ENCODE data around the gene PDCD11.

The PDCD11 gene

DNA sequence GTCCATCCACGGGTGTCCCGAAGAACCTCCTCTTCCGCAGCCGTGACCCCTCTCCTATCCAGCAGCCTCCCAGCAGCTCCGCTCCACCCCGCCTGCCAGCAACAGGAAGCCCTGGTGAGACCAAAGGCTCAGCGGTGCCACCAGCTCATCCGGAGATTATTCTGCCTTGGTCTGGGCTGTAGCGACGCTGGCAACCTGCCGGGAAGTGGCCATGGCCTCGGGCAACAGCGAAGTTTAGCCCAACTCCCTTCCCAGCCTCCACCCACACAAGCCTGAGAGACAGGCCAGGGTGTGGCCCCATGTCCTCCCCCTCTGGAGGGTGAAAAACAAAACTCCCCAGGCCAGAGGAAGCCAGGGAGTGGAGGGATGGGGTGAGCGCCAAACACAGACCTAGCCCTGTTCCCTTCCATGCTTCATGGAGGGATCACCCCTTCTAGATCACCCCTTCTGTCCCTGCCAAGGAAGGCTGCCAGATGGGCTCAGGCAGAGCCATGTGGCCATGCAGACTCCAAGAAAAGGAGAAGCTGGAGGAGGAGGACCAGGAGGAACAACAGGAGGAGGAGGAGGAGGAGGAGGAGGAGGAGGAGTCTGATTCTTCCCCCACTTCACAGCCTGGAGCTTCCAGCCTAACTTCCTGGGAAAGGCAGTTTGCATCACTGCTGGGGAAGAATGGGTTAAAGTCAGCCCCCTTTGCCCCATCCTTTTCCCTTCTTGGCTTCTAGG is 54.8 kb downstream of the PDCD11 start:
- Histone ChIP-seq H3K4me1 (peaks cover 7% of the 10 kb centered on the region), H3K79me2 (no peaks in the 10 kb centered on the region), H3K4me2 (ENCODE audit: low read length) (no peak overlapping the region), H3K27ac (peak overlapping the region; percentile 41), H2AFZ (no peak overlapping the region), H3K9me3 (ENCODE audit: control insufficient read depth, low read length) (no peaks in the 10 kb centered on the region), H3K4me3 (ENCODE audit: low read depth, low read length) (peak overlapping the region; percentile 43), H3K27me3 (ENCODE audit: control insufficient read depth, insufficient read depth, low read length) (no peaks in the 10 kb centered on the region), H3K36me3 (ENCODE audit: control insufficient read depth, insufficient read depth, low read length) (no peaks in the 10 kb centered on the region), H3K9ac (no peak overlapping the region)
- TF ChIP-seq, protein P1, sequence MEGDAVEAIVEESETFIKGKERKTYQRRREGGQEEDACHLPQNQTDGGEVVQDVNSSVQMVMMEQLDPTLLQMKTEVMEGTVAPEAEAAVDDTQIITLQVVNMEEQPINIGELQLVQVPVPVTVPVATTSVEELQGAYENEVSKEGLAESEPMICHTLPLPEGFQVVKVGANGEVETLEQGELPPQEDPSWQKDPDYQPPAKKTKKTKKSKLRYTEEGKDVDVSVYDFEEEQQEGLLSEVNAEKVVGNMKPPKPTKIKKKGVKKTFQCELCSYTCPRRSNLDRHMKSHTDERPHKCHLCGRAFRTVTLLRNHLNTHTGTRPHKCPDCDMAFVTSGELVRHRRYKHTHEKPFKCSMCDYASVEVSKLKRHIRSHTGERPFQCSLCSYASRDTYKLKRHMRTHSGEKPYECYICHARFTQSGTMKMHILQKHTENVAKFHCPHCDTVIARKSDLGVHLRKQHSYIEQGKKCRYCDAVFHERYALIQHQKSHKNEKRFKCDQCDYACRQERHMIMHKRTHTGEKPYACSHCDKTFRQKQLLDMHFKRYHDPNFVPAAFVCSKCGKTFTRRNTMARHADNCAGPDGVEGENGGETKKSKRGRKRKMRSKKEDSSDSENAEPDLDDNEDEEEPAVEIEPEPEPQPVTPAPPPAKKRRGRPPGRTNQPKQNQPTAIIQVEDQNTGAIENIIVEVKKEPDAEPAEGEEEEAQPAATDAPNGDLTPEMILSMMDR (IDR thresholded peaks at IDR 0.05) = no peak

DNA sequence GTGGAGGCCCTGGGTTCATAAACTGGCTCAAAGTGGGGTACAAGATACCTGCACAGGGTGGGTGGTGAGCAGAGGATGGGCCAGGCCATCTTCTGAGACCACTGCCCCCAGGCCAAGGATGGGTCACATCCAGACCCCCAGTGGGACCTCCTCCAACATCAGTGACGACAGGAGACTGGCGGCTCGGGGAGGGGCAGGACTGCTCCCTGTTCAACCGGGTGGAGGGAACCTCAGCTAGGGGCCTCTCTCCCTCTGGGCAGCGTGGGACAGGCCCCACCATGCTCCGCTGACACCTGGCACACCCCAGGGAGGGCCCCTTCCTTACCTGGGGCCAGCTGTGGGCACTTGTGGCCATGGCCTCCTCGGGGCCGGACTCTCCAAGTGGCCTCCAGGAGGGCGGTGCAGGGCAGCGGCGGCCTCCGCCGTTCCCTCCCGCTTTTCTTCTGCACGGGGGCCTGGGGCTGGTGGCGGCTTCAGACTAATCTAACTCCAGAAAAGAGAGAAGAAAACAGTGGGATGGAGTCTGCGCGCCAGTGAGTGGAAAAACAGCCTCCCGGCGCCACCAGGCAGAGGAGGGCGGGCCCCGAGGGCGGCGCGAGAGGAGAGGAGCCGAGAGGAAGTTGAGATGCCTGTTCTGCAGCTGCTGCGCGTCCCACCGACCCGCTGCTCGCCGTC is 55.5 kb downstream of the PDCD11 start, which contains the start of gene CALHM2:
Gene CALHM2, minus strand, starts transcription at position 540 of the 675 bp plus-strand sequence. CDS start 2,429 bp downstream, outside the sequence.
- Histone ChIP-seq H3K9me3 (ENCODE audit: control insufficient read depth, low read length) (no peaks in the 10 kb centered on the region), H3K4me2 (ENCODE audit: low read length) (peak within 1 kb of the TSS; percentile 62), H2AFZ (peak within 1 kb of the TSS; percentile 79), H3K9ac (no peak within 1 kb of the TSS), H3K27me3 (ENCODE audit: control insufficient read depth, insufficient read depth, low read length) (no peaks in the 10 kb centered on the region), H3K79me2 (no peaks in the 10 kb centered on the region), H3K27ac (peak within 1 kb of the TSS; percentile 41), H3K36me3 (ENCODE audit: control insufficient read depth, insufficient read depth, low read length) (no peaks in the 10 kb centered on the region), H3K4me3 (ENCODE audit: low read depth, low read length) (peak within 1 kb of the TSS; percentile 43), H3K4me1 (peaks cover 7% of the 10 kb centered on the region)
- TF ChIP-seq, protein P1 (IDR thresholded peaks at IDR 0.05) = no peak

DNA sequence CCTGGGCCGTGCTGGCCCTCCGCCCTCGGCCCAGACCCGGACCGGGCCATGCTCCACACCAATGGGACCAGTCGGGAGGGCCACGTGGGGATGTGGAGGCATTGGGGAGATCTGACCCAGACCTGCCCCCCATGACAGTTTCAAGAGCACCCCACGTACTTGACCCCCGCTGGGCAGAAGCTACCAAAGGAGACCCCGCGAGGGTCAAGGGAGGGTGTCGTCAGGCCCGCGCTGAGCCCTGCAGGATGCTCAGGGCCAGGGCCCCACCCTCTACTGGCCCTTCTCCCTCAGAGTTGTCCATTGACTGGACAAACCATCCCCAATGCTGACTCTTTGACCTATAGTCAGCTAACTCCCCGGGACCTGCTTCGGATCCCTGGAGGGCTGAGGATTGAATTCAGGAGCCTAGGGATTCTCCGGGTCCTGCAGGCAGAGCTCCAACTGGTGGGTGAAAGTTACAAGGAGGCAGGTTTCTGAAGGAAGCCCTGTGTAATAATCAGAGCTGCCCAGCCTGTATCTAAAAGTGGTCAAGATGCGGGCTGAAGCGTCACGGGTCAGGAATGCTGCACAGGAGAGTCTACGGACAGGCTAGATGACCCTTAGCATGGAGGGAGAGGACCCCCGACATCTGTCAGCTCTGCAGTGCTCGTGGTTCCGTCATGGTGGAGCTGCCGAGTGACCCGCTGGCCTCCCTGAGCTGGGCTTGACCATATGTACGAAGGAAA is 56.2 kb downstream of the PDCD11 start:
- H3K79me2 ChIP-seq = no peaks in the 10 kb centered on the region
- H3K9me3 ChIP-seq (ENCODE audit: control insufficient read depth, low read length) = no peaks in the 10 kb centered on the region
- H3K27ac ChIP-seq = peak overlapping the region; percentile 25
- H3K4me3 ChIP-seq (ENCODE audit: low read depth, low read length) = peak overlapping the region; percentile 43
- peaks cover 7% of the 10 kb centered on the region for H3K4me1 ChIP-seq
- no peaks in the 10 kb centered on the region for H3K36me3 ChIP-seq (ENCODE audit: control insufficient read depth, insufficient read depth, low read length)
- H2AFZ ChIP-seq = peak overlapping the region; percentile 79
- no peak overlapping the region for H3K9ac ChIP-seq
- peak overlapping the region; percentile 62 for H3K4me2 ChIP-seq (ENCODE audit: low read length)
- TF ChIP-seq, protein P1 (IDR thresholded peaks at IDR 0.05) = no peak
- no peaks in the 10 kb centered on the region for H3K27me3 ChIP-seq (ENCODE audit: control insufficient read depth, insufficient read depth, low read length)

DNA sequence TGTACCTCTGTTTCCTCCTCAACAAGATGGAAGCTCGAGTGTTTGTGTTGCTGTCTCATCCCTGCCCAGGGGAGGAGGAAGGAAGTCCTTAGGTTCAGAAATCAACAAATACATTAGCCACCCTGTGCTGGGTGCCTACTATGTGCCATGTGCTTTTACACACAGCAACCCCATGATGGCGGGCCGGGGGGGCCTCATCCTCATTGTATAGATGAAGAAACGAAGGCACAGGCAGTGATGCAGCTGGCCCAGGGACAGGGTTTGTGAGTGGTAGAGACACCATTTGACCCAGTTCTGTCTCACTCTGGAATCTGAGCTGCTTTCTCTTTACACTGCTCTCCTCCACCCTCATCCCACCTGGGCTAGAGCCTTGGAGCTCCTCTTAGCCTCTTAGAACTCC is 57.6 kb downstream of the PDCD11 start:
- Histone ChIP-seq H3K4me3 (ENCODE audit: low read depth, low read length) (no peak overlapping the region), H3K4me2 (ENCODE audit: low read length) (no peak overlapping the region)
- TF ChIP-seq, protein P1 (IDR thresholded peaks at IDR 0.05) = no peak

More for the DNA sequence above, 57.6 kb downstream of the PDCD11 start:
- H3K79me2 ChIP-seq = no peaks in the 10 kb centered on the region
- H3K36me3 ChIP-seq (ENCODE audit: control insufficient read depth, insufficient read depth, low read length) = no peaks in the 10 kb centered on the region
- H3K27me3 ChIP-seq (ENCODE audit: control insufficient read depth, insufficient read depth, low read length) = no peaks in the 10 kb centered on the region
- H3K27ac ChIP-seq = no peak overlapping the region
- no peak overlapping the region for H2AFZ ChIP-seq
- no peaks in the 10 kb centered on the region for H3K9me3 ChIP-seq (ENCODE audit: control insufficient read depth, low read length)
- no peak overlapping the region for H3K9ac ChIP-seq
- peaks cover 7% of the 10 kb centered on the region for H3K4me1 ChIP-seq

Measured in parathyroid adenoma (tissue), 2 donors.